ENCODE results near the gene KCNJ10.
A peak's percentile ranks its signal among the peaks of the same experiment; 100 is the strongest.

KCNJ10 gene

GRCh38 chr1:160030657-160031364, 39.1 kb downstream of the KCNJ10 start:
- H3K4me3 ChIP-seq (ENCODE audit: low read length), result peak overlapping the region; percentile 86
- no peaks in the 10 kb centered on the region for H3K9me3 ChIP-seq (ENCODE audit: insufficient read depth, low read depth, low read length)
- H3K9ac ChIP-seq (ENCODE audit: low read depth, low read length), result peak overlapping the region; percentile 86
- H3K27me3 ChIP-seq (ENCODE audit: insufficient read depth, low read length), result peaks cover 19% of the 10 kb centered on the region; the same call in 1 of the 2 replicates
- peaks cover 6% of the 10 kb centered on the region for H3K4me1 ChIP-seq (ENCODE audit: insufficient read depth, low read length)
- no peaks in the 10 kb centered on the region for H3K36me3 ChIP-seq (ENCODE audit: insufficient read depth, low read depth, low read length)
- H3K27ac ChIP-seq (ENCODE audit: low read length), result peak overlapping the region; percentile 64

- H3K4me1 ChIP-seq (ENCODE audit: insufficient read depth, low read length), result peaks cover 6% of the 10 kb centered on the region
- peaks cover 10% of the 10 kb centered on the region; the same call in 1 of the 2 replicates for H3K27me3 ChIP-seq (ENCODE audit: insufficient read depth, low read length)
- no peak overlapping the region for H3K4me3 ChIP-seq (ENCODE audit: low read length)
- H3K27ac ChIP-seq (ENCODE audit: low read length), result no peak overlapping the region
- no peak overlapping the region for H3K9ac ChIP-seq (ENCODE audit: low read depth, low read length)
- H3K36me3 ChIP-seq (ENCODE audit: insufficient read depth, low read depth, low read length), result no peaks in the 10 kb centered on the region
- H3K9me3 ChIP-seq (ENCODE audit: insufficient read depth, low read depth, low read length), result no peaks in the 10 kb centered on the region
Observed at GRCh38 chr1:160028426-160028825, 41.5 kb downstream of the KCNJ10 start.

- Histone ChIP-seq H3K36me3 (ENCODE audit: insufficient read depth, low read depth, low read length) (no peaks in the 10 kb centered on the region), H3K4me3 (ENCODE audit: low read length) (no peak overlapping the region), H3K4me1 (ENCODE audit: insufficient read depth, low read length) (peaks cover 2% of the 10 kb centered on the region; the same call in 1 of the 2 replicates), H3K9ac (ENCODE audit: low read depth, low read length) (no peak overlapping the region), H3K27me3 (ENCODE audit: insufficient read depth, low read length) (no peaks in the 10 kb centered on the region), H3K9me3 (ENCODE audit: insufficient read depth, low read depth, low read length) (no peaks in the 10 kb centered on the region), H3K27ac (ENCODE audit: low read length) (no peak overlapping the region)
Observed at GRCh38 chr1:160025314-160025713, 44.6 kb downstream of the KCNJ10 start.

- Histone ChIP-seq H3K4me1 (ENCODE audit: insufficient read depth, low read length) (no peaks in the 10 kb centered on the region), H3K27ac (ENCODE audit: low read length) (no peak overlapping the region), H3K9me3 (ENCODE audit: insufficient read depth, low read depth, low read length) (no peaks in the 10 kb centered on the region), H3K9ac (ENCODE audit: low read depth, low read length) (no peak overlapping the region), H3K27me3 (ENCODE audit: insufficient read depth, low read length) (no peaks in the 10 kb centered on the region), H3K36me3 (ENCODE audit: insufficient read depth, low read depth, low read length) (no peaks in the 10 kb centered on the region), H3K4me3 (ENCODE audit: low read length) (no peak overlapping the region)
Observed at GRCh38 chr1:160024195-160024905, 45.6 kb downstream of the KCNJ10 start.

GRCh38 chr1:160022330-160023310, 47.3 kb downstream of the KCNJ10 start:
- Histone ChIP-seq H3K4me1 (ENCODE audit: insufficient read depth, low read length) (no peaks in the 10 kb centered on the region), H3K9ac (ENCODE audit: low read depth, low read length) (no peak overlapping the region), H3K27ac (ENCODE audit: low read length) (no peak overlapping the region), H3K36me3 (ENCODE audit: insufficient read depth, low read depth, low read length) (no peaks in the 10 kb centered on the region), H3K9me3 (ENCODE audit: insufficient read depth, low read depth, low read length) (no peaks in the 10 kb centered on the region), H3K4me3 (ENCODE audit: low read length) (no peak overlapping the region), H3K27me3 (ENCODE audit: insufficient read depth, low read length) (no peaks in the 10 kb centered on the region)

- Histone ChIP-seq H3K9me3 (ENCODE audit: insufficient read depth, low read depth, low read length) (no peaks in the 10 kb centered on the region), H3K27me3 (ENCODE audit: insufficient read depth, low read length) (no peaks in the 10 kb centered on the region), H3K27ac (ENCODE audit: low read length) (no peak overlapping the region), H3K4me3 (ENCODE audit: low read length) (no peak overlapping the region), H3K4me1 (ENCODE audit: insufficient read depth, low read length) (no peaks in the 10 kb centered on the region), H3K36me3 (ENCODE audit: insufficient read depth, low read depth, low read length) (no peaks in the 10 kb centered on the region), H3K9ac (ENCODE audit: low read depth, low read length) (no peak overlapping the region)
Observed at GRCh38 chr1:160021376-160022074, 48.4 kb downstream of the KCNJ10 start.

- no peaks in the 10 kb centered on the region for H3K4me1 ChIP-seq (ENCODE audit: insufficient read depth, low read length)
- no peak overlapping the region for H3K4me3 ChIP-seq (ENCODE audit: low read length)
- H3K27ac ChIP-seq (ENCODE audit: low read length), result no peak overlapping the region
- no peaks in the 10 kb centered on the region for H3K36me3 ChIP-seq (ENCODE audit: insufficient read depth, low read depth, low read length)
- no peaks in the 10 kb centered on the region for H3K9me3 ChIP-seq (ENCODE audit: insufficient read depth, low read depth, low read length)
- no peak overlapping the region for H3K9ac ChIP-seq (ENCODE audit: low read depth, low read length)
- H3K27me3 ChIP-seq (ENCODE audit: insufficient read depth, low read length), result no peaks in the 10 kb centered on the region
Observed at GRCh38 chr1:160020196-160020595, 49.8 kb downstream of the KCNJ10 start.

- Histone ChIP-seq H3K27me3 (ENCODE audit: insufficient read depth, low read length) (no peaks in the 10 kb centered on the region), H3K9me3 (ENCODE audit: insufficient read depth, low read depth, low read length) (no peaks in the 10 kb centered on the region), H3K4me3 (ENCODE audit: low read length) (no peak overlapping the region), H3K4me1 (ENCODE audit: insufficient read depth, low read length) (no peaks in the 10 kb centered on the region), H3K36me3 (ENCODE audit: insufficient read depth, low read depth, low read length) (no peaks in the 10 kb centered on the region), H3K27ac (ENCODE audit: low read length) (no peak overlapping the region), H3K9ac (ENCODE audit: low read depth, low read length) (no peak overlapping the region)
Observed at GRCh38 chr1:160018900-160019299, 51.1 kb downstream of the KCNJ10 start.

- H3K9ac ChIP-seq (ENCODE audit: low read depth, low read length), result no peak overlapping the region
- H3K9me3 ChIP-seq (ENCODE audit: insufficient read depth, low read depth, low read length), result no peaks in the 10 kb centered on the region
- no peaks in the 10 kb centered on the region for H3K36me3 ChIP-seq (ENCODE audit: insufficient read depth, low read depth, low read length)
- no peak overlapping the region for H3K4me3 ChIP-seq (ENCODE audit: low read length)
- no peaks in the 10 kb centered on the region for H3K4me1 ChIP-seq (ENCODE audit: insufficient read depth, low read length)
- no peak overlapping the region for H3K27ac ChIP-seq (ENCODE audit: low read length)
- H3K27me3 ChIP-seq (ENCODE audit: insufficient read depth, low read length), result no peaks in the 10 kb centered on the region
Observed at GRCh38 chr1:160018347-160018746, 51.6 kb downstream of the KCNJ10 start.

GRCh38 chr1:160017592-160017991, 52.4 kb downstream of the KCNJ10 start:
- Histone ChIP-seq H3K27ac (ENCODE audit: low read length) (no peak overlapping the region), H3K4me3 (ENCODE audit: low read length) (no peak overlapping the region), H3K4me1 (ENCODE audit: insufficient read depth, low read length) (no peaks in the 10 kb centered on the region), H3K36me3 (ENCODE audit: insufficient read depth, low read depth, low read length) (no peaks in the 10 kb centered on the region), H3K9ac (ENCODE audit: low read depth, low read length) (no peak overlapping the region), H3K9me3 (ENCODE audit: insufficient read depth, low read depth, low read length) (no peaks in the 10 kb centered on the region), H3K27me3 (ENCODE audit: insufficient read depth, low read length) (no peaks in the 10 kb centered on the region)

- Histone ChIP-seq H3K36me3 (ENCODE audit: insufficient read depth, low read depth, low read length) (no peaks in the 10 kb centered on the region), H3K27ac (ENCODE audit: low read length) (no peak overlapping the region), H3K9ac (ENCODE audit: low read depth, low read length) (no peak overlapping the region), H3K4me1 (ENCODE audit: insufficient read depth, low read length) (no peaks in the 10 kb centered on the region), H3K4me3 (ENCODE audit: low read length) (no peak overlapping the region), H3K9me3 (ENCODE audit: insufficient read depth, low read depth, low read length) (no peaks in the 10 kb centered on the region), H3K27me3 (ENCODE audit: insufficient read depth, low read length) (peaks cover 6% of the 10 kb centered on the region; the same call in 1 of the 2 replicates)
Observed at GRCh38 chr1:160011781-160012180, 58.2 kb downstream of the KCNJ10 start.

All from iPS-20b (cell line).